ENCODE measurements around the gene STAG1. TPM values are rescaled to one million over a fixed set of nuclear protein-coding genes. Genes with fewer than 3 reads are reported as not detected.
"Not testable (repeated sequence)": the region's sequence is repeated elsewhere in the genome, so short reads cannot be mapped to it uniquely, and the experiment has no call there.

The STAG1 gene
- polyA plus RNA-seq, 1 of the 3 experiments (the other 2 are of a cell fraction): 5.5 TPM

DNA sequence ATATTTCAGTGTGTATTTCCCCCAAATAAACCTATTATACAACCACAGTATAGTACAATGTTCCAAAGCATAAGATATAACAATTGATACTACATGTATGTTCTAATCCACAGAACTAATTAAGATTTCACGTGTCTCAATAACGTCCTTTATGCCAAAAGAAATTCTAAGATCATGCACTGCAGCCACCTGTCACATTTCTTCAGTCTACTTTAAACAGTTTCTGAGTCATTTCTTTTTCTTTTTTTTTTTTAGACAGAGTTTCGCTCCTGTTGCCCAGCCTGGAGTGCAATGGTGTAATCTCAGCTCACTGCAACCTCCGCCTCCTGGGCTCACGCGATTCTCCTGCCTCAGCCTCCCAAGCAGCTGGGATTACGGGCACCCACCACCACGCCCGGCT, 190.2 kb downstream of the STAG1 start:
- Histone ChIP-seq H3K79me2 (ENCODE audit: insufficient read depth) (no peaks in the 10 kb centered on the region; the same call in 1 of the 2 replicates), H3F3A (replicated peaks; ENCODE audit: insufficient read depth) (no peaks in the 10 kb centered on the region), H3K9me3 (no peaks in the 10 kb centered on the region), H3K27me3 (ENCODE audit: insufficient read depth) (no peaks in the 10 kb centered on the region), H3K4me3 (ENCODE audit: low read depth in 2 of 2, low read length in 1 of 2) (no peak overlapping the region), H3K9ac (no peak overlapping the region), H3K36me3 (replicated peaks in 1 of 2; ENCODE audit: control insufficient read depth in 1 of 2, insufficient read depth in 2 of 2, low read length in 1 of 2) (peaks cover 0 to 23% of the 10 kb centered on the region in 2 experiments), H3K27ac (ENCODE audit: low read depth in 2 of 2, low read length in 1 of 2) (no peak overlapping the region), H3K4me2 (no peak overlapping the region), H3K4me1 (ENCODE audit: control insufficient read depth in 1 of 2, insufficient read depth in 2 of 2, low read depth in 1 of 2, low read length in 1 of 2) (peaks cover 0 to 7% of the 10 kb centered on the region in 2 experiments; a peak in 2 of 4 replicates), H4K20me1 (ENCODE audit: insufficient read depth) (no peaks in the 10 kb centered on the region), H2AFZ (ENCODE audit: low read depth) (no peak overlapping the region), H3K9me2 (no peaks in the 10 kb centered on the region)
- WGBS (ENCODE audit: low lambda C conversion rate): 97% methylated on average over 9 of the region's 9 CpGs
- ChIA-PET CTCF (interaction anchor here (1.2 kb wide), 1 partner anchor 190 kb away, joined by 3 read pairs; the partner anchor contains the start of gene STAG1), POLR2A (no interaction called here)
- no peak for DNase-seq
- TF ChIP-seq TCF12 (IDR thresholded peaks at IDR 0.05) (no peak), NFIC (IDR thresholded peaks at IDR 0.05; ENCODE audit: borderline replicate concordance) (no peak), MXI1 (IDR thresholded peaks at IDR 0.05; ENCODE audit: low read depth, low read length) (no peak), TAF1 (IDR thresholded peaks at IDR 0.05; ENCODE audit: borderline replicate concordance, low read depth, low read length) (no peak), RFX5 (IDR thresholded peaks at IDR 0.05; ENCODE audit: low read length) (no peak), MEF2A (IDR thresholded peaks at IDR 0.05; ENCODE audit: borderline replicate concordance, low read depth) (no peak), RXRA (IDR thresholded peaks at IDR 0.05; ENCODE audit: borderline replicate concordance, low read depth) (no peak), GATA2 (CRISPR knock-in tag; IDR thresholded peaks at IDR 0.05) (no peak), YY1 (IDR thresholded peaks at IDR 0.05; ENCODE audit: low read depth) (no peak), TEAD4 (IDR thresholded peaks at IDR 0.05; ENCODE audit: borderline replicate concordance, insufficient read depth) (no peak), SMC3 (IDR thresholded peaks at IDR 0.05; ENCODE audit: low read depth, low read length) (no peak), ELF1 (IDR thresholded peaks at IDR 0.05) (no peak), FOSL2 (IDR thresholded peaks at IDR 0.05; ENCODE audit: borderline replicate concordance, low read depth) (no peak), EP300 (IDR thresholded peaks at IDR 0.05; ENCODE audit: borderline replicate concordance in 1 of 2, low read depth in 1 of 2, low read length in 1 of 2) (no peak)
- TF ChIP-seq, protein P1, sequence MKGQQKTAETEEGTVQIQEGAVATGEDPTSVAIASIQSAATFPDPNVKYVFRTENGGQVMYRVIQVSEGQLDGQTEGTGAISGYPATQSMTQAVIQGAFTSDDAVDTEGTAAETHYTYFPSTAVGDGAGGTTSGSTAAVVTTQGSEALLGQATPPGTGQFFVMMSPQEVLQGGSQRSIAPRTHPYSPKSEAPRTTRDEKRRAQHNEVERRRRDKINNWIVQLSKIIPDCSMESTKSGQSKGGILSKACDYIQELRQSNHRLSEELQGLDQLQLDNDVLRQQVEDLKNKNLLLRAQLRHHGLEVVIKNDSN (IDR thresholded peaks at IDR 0.05; ENCODE audit: borderline replicate concordance, low read depth): no peak
- TF ChIP-seq, protein P2, sequence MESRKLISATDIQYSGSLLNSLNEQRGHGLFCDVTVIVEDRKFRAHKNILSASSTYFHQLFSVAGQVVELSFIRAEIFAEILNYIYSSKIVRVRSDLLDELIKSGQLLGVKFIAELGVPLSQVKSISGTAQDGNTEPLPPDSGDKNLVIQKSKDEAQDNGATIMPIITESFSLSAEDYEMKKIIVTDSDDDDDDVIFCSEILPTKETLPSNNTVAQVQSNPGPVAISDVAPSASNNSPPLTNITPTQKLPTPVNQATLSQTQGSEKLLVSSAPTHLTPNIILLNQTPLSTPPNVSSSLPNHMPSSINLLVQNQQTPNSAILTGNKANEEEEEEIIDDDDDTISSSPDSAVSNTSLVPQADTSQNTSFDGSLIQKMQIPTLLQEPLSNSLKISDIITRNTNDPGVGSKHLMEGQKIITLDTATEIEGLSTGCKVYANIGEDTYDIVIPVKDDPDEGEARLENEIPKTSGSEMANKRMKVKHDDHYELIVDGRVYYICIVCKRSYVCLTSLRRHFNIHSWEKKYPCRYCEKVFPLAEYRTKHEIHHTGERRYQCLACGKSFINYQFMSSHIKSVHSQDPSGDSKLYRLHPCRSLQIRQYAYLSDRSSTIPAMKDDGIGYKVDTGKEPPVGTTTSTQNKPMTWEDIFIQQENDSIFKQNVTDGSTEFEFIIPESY (IDR thresholded peaks at IDR 0.05; ENCODE audit: borderline replicate concordance, low read depth): no peak
- TF ChIP-seq, protein P3, sequence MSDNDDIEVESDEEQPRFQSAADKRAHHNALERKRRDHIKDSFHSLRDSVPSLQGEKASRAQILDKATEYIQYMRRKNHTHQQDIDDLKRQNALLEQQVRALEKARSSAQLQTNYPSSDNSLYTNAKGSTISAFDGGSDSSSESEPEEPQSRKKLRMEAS (IDR thresholded peaks at IDR 0.05; ENCODE audit: low read depth): no peak

DNA sequence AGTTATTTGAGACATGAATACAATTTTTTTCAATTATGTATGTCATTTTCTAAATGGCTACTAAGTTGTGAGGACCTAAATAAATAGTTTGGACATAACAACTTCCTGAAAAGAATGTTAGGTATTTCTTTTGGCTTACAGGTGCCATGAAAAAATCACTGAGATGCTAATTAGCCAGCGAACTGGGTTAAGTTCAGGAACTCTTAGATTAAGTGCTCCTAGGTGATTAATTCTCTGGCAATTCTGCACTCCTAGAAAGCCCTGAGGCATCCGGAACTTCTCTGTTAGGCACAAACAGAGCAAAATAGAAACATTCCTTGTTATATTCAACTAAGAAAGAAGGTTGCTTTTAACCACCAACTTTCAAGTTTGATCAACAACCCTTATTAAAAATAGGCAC, 192.3 kb downstream of the STAG1 start:
- H3K36me3 ChIP-seq (replicated peaks in 1 of 2; ENCODE audit: control insufficient read depth in 1 of 2, insufficient read depth in 2 of 2, low read length in 1 of 2): peaks cover 0 to 21% of the 10 kb centered on the region in 2 experiments
- no peak for DNase-seq
- H3K27me3 ChIP-seq (ENCODE audit: insufficient read depth): no peaks in the 10 kb centered on the region
- no peak for TF ChIP-seq RFX5 (IDR thresholded peaks at IDR 0.05; ENCODE audit: low read length)
- no peak for TF ChIP-seq MXI1 (IDR thresholded peaks at IDR 0.05; ENCODE audit: low read depth, low read length)
- TF ChIP-seq MEF2A (IDR thresholded peaks at IDR 0.05; ENCODE audit: borderline replicate concordance, low read depth): no peak
- H3K4me3 ChIP-seq (ENCODE audit: low read depth in 2 of 2, low read length in 1 of 2): no peak overlapping the region
- ChIA-PET CTCF (no interaction called here), POLR2A (no interaction called here)
- H2AFZ ChIP-seq (ENCODE audit: low read depth): no peak overlapping the region
- no peaks in the 10 kb centered on the region for H4K20me1 ChIP-seq (ENCODE audit: insufficient read depth)
- H3F3A ChIP-seq (replicated peaks; ENCODE audit: insufficient read depth): no peaks in the 10 kb centered on the region
- no peak overlapping the region for H3K27ac ChIP-seq (ENCODE audit: low read depth in 2 of 2, low read length in 1 of 2)
- 100% methylated on average over 2 of the region's 2 CpGs for WGBS (ENCODE audit: low lambda C conversion rate)
- H3K4me1 ChIP-seq (ENCODE audit: control insufficient read depth in 1 of 2, insufficient read depth in 2 of 2, low read depth in 1 of 2, low read length in 1 of 2): peaks cover 0 to 7% of the 10 kb centered on the region in 2 experiments; a peak in 2 of 4 replicates
- H3K9me3 ChIP-seq: no peaks in the 10 kb centered on the region
- no peaks in the 10 kb centered on the region for H3K9me2 ChIP-seq
- no peak overlapping the region for H3K9ac ChIP-seq
- no peaks in the 10 kb centered on the region for H3K79me2 ChIP-seq (ENCODE audit: insufficient read depth)
- H3K4me2 ChIP-seq: no peak overlapping the region

DNA sequence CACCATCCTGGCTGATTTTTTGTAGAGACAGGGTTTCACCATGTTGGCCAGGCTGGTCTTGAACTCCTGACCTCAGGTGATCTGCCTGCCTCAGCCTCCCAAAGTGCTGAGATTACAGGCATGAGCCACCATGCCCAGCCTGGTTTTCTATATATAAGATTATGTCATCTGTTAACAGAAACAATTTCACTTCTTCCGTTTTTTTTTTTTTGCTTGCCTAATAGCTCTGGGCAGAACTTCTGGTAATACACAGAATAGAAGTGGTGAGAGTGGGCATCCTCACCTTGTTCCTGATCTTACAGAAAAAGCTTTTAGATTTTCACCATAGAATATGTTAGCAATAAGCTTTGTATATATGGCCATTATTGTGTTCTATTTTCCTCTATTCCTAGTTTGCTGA, 202.7 kb downstream of the STAG1 start:
- POLR2A ChIA-PET; H3K27me3 ChIP-seq (ENCODE audit: insufficient read depth); DNase-seq; H3K4me3 ChIP-seq (ENCODE audit: low read depth in 2 of 2, low read length in 1 of 2); H3K36me3 ChIP-seq (replicated peaks in 1 of 2; ENCODE audit: control insufficient read depth in 1 of 2, insufficient read depth in 2 of 2, low read length in 1 of 2); H3F3A ChIP-seq (replicated peaks; ENCODE audit: insufficient read depth); H4K20me1 ChIP-seq (ENCODE audit: insufficient read depth); H3K9me3 ChIP-seq; H3K79me2 ChIP-seq (ENCODE audit: insufficient read depth); H2AFZ ChIP-seq (ENCODE audit: low read depth); H3K4me2 ChIP-seq; H3K9ac ChIP-seq; H3K9me2 ChIP-seq; H3K27ac ChIP-seq (ENCODE audit: low read depth in 2 of 2, low read length in 1 of 2): not testable (repeated sequence)
- H3K4me1 ChIP-seq (ENCODE audit: control insufficient read depth in 1 of 2, insufficient read depth in 2 of 2, low read depth in 1 of 2, low read length in 1 of 2): peaks cover 0 to 12% of the 10 kb centered on the region in 2 experiments; a peak in 1 of 4 replicates
- CTCF ChIA-PET: interaction anchor here (1.1 kb wide), 1 partner anchor 203 kb away, joined by 5 read pairs; the partner anchor contains the start of gene STAG1
- WGBS (ENCODE audit: low lambda C conversion rate): 100% methylated on average over 1 of the region's 1 CpG
